Neuron (in vitro differentiated cells): ENCODE measurements around the gene TTC23.
"Not testable (repeated sequence)": the region's sequence is repeated elsewhere in the genome, so short reads cannot be mapped to it uniquely, and the experiment has no call there.

Experiments
- H2AFZ ChIP-seq: one replicate; pipeline ENCODE4 v1.6.1; 2013; ENCODE audit warnings: low read depth, mild to moderate bottlenecking, inconsistent platforms, low read length, moderate library complexity
- H3K27me3 ChIP-seq: one replicate; pipeline ENCODE4 v1.6.1; 2013; ENCODE audit warnings: low read length; ENCODE audit not compliant: insufficient read depth
- H3K36me3 ChIP-seq: one replicate; pipeline ENCODE4 v1.6.1; 2013; ENCODE audit warnings: low read length; ENCODE audit not compliant: insufficient read depth
- H3K4me1 ChIP-seq: one replicate; pipeline ENCODE4 v1.6.1; 2013; ENCODE audit warnings: low read length; ENCODE audit not compliant: insufficient read depth
- H3K4me3 ChIP-seq: 2 replicates; pipeline ENCODE4 v1.5.1; 2013; ENCODE audit warnings: mild to moderate bottlenecking, low read length, moderate library complexity
- H3K9me3 ChIP-seq: one replicate; pipeline ENCODE4 v1.6.1; 2013; ENCODE audit warnings: low read length

TTC23 gene

DNA sequence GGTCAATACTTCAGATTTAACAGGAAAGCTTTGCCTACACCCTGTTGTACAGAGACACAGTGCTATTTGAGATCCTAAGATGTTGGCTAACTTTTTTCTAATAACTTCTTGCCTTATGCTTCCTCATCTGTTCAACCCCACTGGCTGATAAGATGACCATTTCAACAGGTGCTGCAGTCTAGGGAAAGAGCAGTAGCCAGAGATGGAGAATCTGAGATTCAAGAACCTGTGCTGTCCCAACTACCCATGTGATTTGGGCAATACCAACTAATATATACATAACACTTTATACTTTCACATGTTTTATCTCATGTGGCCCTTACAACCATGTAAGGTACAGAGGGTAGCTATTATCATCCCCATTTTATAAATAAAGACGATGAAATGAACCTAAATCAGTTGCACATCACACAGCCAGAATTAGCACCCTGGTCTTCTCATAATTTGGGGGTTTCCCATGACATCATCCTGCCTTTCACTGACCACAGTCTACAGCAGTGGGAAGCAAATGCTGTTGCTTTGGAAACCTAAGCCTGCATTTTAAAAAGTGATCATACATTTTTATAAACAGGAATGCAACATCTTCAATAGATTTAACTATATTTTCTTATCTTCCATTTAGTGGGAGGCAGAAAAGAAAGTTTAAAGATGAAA lies 9.7 kb downstream of the TTC23 start:
- Histone ChIP-seq H3K4me3 (no peak overlapping the region), H3K27me3 (no peaks in the 10 kb centered on the region), H3K36me3 (no peaks in the 10 kb centered on the region), H3K9me3 (no peaks in the 10 kb centered on the region), H3K4me1 (no peaks in the 10 kb centered on the region), H2AFZ (no peak overlapping the region)

- H3K9me3 ChIP-seq = no peaks in the 10 kb centered on the region
- H3K36me3 ChIP-seq = no peaks in the 10 kb centered on the region
- no peak overlapping the region for H2AFZ ChIP-seq
- no peak overlapping the region for H3K4me3 ChIP-seq
- H3K4me1 ChIP-seq = no peaks in the 10 kb centered on the region
- no peaks in the 10 kb centered on the region for H3K27me3 ChIP-seq
These were observed 10.5 kb downstream of the TTC23 start for GRCh38 chr15:99238849-99239248.

GRCh38 chr15:99234160-99234559 lies 15.2 kb downstream of the TTC23 start:
- H2AFZ ChIP-seq, H3K9me3 ChIP-seq, H3K4me1 ChIP-seq, H3K27me3 ChIP-seq, H3K36me3 ChIP-seq, H3K4me3 ChIP-seq: not testable (repeated sequence)

DNA sequence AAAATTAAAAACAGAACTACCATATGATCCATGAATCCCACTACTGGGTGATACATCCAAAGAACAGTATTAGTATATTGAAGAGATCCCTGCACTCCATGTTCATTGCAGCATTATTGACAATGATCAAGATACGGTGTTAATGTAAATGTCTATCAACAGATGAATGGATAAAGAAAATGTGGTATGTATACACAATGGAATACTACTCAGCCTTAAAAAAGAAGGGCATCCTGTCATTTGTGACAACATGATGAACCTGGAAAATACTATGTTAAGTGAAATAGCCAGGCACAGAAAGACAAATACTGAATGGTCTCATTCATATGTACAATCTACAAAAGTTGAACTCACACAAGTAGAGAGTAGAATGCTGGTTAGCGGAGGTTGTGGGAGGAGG lies 16.6 kb downstream of the TTC23 start:
- Histone ChIP-seq H3K9me3 (no peaks in the 10 kb centered on the region), H3K36me3 (peaks cover 9% of the 10 kb centered on the region), H3K4me1 (no peaks in the 10 kb centered on the region), H3K4me3 (no peak overlapping the region), H2AFZ (no peak overlapping the region), H3K27me3 (no peaks in the 10 kb centered on the region)

DNA sequence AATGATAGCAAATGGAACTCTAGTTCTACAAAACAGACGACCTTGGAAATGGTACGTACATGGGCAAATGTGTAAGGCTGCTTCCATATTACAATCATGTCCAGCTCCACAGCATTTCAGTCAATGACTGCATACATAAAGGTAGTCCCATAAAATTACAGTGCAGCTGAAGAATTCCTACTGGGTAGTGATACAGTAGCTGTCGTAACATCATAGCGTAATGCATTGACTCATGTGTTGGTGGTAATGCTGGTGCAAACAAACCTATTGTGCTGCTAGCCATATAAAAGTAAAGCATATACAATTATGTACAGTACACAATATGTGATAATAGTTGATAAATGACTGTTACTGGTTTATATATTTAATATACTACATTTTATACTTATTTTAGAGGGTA lies 18.5 kb downstream of the TTC23 start:
- Histone ChIP-seq H3K9me3 (no peaks in the 10 kb centered on the region), H3K4me1 (no peaks in the 10 kb centered on the region), H3K36me3 (peaks cover 24% of the 10 kb centered on the region), H2AFZ (no peak overlapping the region), H3K4me3 (no peak overlapping the region), H3K27me3 (no peaks in the 10 kb centered on the region)

DNA sequence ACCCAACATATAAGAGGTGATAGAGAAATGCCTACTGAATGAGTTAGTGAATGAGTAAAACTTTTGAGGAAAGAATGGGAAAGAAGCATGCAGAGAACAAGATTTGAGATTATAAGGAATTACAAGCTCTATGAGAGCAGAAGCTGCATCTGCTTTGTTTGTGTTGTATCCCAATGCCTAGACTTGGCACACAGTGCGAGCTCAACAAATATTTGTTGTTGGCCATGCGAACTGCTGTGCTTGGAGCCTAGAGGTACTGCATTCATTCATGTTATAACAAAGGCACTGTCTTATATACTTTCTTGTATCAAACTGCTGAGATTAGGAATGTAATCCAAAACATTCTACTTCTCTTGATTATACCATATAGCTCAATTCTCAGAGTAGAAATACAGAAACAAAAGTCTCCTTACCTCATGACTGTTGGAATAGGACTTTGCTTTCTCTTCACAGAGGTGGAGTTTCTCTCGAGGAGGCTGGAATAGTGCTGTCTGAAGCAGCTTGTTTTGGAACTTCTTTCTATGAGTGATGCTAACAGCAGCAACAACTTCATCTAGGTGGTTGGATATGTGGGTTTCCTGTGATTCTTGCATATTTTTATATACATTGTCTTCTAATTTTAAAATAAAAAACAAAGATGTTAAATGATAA lies 21.1 kb downstream of the TTC23 start:
- H3K4me1 ChIP-seq = no peaks in the 10 kb centered on the region
- H3K4me3 ChIP-seq = no peak overlapping the region
- no peak overlapping the region for H2AFZ ChIP-seq
- peaks cover 37% of the 10 kb centered on the region for H3K36me3 ChIP-seq
- H3K27me3 ChIP-seq = no peaks in the 10 kb centered on the region
- no peaks in the 10 kb centered on the region for H3K9me3 ChIP-seq

DNA sequence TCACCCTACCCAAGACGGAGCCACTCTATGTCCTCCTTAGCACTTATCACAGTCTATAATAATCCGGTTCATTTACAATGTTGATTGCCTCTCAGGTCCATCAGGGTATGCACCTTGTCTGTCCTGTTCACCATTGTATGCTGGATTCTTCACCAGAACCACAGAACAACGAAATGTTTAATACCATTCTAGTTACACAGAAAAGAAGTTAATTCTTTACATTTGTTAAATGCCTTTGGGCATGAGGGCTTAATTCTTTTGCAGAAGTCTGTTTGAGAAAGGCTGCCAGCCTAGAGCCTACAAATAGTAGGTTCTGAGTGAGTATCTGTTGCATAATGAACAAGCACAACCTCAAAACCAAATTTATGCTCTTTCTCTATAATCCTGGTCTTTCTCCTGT lies 22.6 kb downstream of the TTC23 start:
- Histone ChIP-seq H3K27me3 (no peaks in the 10 kb centered on the region), H3K9me3 (no peaks in the 10 kb centered on the region), H3K4me1 (no peaks in the 10 kb centered on the region), H3K36me3 (peaks cover 42% of the 10 kb centered on the region), H2AFZ (no peak overlapping the region), H3K4me3 (no peak overlapping the region)

- Histone ChIP-seq H3K36me3 (peaks cover 56% of the 10 kb centered on the region), H2AFZ (no peak overlapping the region), H3K27me3 (no peaks in the 10 kb centered on the region), H3K9me3 (no peaks in the 10 kb centered on the region), H3K4me3 (no peak overlapping the region), H3K4me1 (no peaks in the 10 kb centered on the region)
These were observed 24.8 kb downstream of the TTC23 start for GRCh38 chr15:99224372-99225214.

GRCh38 chr15:99213187-99213811 lies 36.1 kb downstream of the TTC23 start:
- Histone ChIP-seq H3K4me1 (no peaks in the 10 kb centered on the region), H2AFZ (no peak overlapping the region), H3K4me3 (no peak overlapping the region)

DNA sequence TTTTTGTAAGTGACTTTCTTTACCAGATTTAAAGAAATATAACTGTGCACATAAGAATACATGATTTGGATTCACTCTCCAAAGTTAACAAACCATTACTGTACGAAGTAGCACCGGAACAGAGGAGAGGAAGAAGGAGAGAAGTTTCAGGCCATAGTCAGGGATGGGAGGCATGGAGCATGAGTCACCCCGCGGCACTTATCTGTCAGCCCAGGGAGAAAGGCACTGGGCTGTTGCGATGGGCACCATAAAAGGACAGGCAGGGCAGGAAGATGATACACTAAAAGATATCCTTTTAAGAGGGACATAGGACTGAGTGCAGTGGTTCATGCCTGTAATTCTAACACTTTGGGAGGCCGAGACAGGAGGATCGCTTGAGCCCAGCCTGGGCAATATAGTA lies 37.0 kb downstream of the TTC23 start:
- Histone ChIP-seq H3K9me3 (no peaks in the 10 kb centered on the region), H3K4me1 (no peaks in the 10 kb centered on the region), H3K27me3 (no peaks in the 10 kb centered on the region), H3K36me3 (peaks cover 12% of the 10 kb centered on the region), H3K4me3 (no peak overlapping the region), H2AFZ (no peak overlapping the region)

More at GRCh38 chr15:99213187-99213811, 36.1 kb downstream of the TTC23 start:
- no peaks in the 10 kb centered on the region for H3K27me3 ChIP-seq
- no peaks in the 10 kb centered on the region for H3K9me3 ChIP-seq
- peaks cover 17% of the 10 kb centered on the region for H3K36me3 ChIP-seq

GRCh38 chr15:99211926-99212325 lies 37.5 kb downstream of the TTC23 start:
- Histone ChIP-seq H3K36me3 (peaks cover 12% of the 10 kb centered on the region), H3K4me1 (no peaks in the 10 kb centered on the region), H3K27me3 (no peaks in the 10 kb centered on the region), H3K9me3 (no peaks in the 10 kb centered on the region), H2AFZ (no peak overlapping the region), H3K4me3 (no peak overlapping the region)

DNA sequence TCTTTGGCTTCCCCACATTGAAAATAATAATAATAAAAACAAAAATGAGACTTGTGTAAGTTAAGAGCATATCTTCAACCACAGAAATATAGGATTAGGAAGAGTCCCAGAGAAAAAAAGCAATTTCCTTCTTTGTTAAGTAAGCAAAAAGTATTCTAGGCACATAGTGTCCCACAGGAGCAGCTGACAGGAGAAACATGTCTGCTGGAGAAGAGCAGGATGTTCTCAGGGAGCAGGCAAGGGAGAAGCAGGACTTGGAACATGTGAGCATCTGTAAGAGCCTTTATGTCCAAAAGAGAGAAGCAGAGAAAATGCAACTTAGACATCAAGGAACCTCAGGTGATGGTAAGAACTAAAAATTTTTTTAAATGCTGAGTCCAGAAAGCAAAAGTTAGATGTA lies 39.0 kb downstream of the TTC23 start:
- Histone ChIP-seq H3K36me3 (peaks cover 6% of the 10 kb centered on the region), H3K4me3 (no peak overlapping the region), H3K9me3 (no peaks in the 10 kb centered on the region), H3K4me1 (no peaks in the 10 kb centered on the region), H3K27me3 (no peaks in the 10 kb centered on the region), H2AFZ (no peak overlapping the region)

DNA sequence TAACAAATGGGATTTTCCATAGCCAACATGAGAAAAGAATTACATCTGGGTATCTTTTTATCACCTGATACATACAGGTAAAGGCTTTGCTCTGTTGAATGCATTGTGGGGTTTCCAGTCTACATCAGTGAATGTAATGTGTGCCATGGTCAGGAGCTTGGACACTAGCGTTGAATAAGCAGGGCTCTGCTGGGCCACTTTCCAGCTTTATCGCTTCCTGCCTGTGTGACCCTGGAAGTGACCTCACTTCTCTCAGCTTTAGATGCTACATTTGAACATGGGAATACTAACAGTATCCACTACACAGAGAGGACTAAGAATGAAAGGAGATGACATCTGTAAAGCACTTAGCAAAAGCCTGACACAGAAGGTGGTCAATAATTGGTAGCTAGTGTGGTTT lies 40.1 kb downstream of the TTC23 start:
- no peaks in the 10 kb centered on the region for H3K4me1 ChIP-seq
- H3K36me3 ChIP-seq = peaks cover 2% of the 10 kb centered on the region
- no peaks in the 10 kb centered on the region for H3K9me3 ChIP-seq
- H2AFZ ChIP-seq = no peak overlapping the region
- H3K27me3 ChIP-seq = no peaks in the 10 kb centered on the region
- H3K4me3 ChIP-seq = no peak overlapping the region
